Measurements from ENCODE around the gene ACTL10. TPM values are rescaled to one million over a fixed set of nuclear protein-coding genes. Genes with fewer than 3 reads are reported as not detected.
"Not testable (repeated sequence)": the region's sequence is repeated elsewhere in the genome, so short reads cannot be mapped to it uniquely, and the experiment has no call there.

ACTL10 gene
- polyA plus RNA-seq, 4 donors: 0.89 to 5.4 (median 2.0) TPM

DNA sequence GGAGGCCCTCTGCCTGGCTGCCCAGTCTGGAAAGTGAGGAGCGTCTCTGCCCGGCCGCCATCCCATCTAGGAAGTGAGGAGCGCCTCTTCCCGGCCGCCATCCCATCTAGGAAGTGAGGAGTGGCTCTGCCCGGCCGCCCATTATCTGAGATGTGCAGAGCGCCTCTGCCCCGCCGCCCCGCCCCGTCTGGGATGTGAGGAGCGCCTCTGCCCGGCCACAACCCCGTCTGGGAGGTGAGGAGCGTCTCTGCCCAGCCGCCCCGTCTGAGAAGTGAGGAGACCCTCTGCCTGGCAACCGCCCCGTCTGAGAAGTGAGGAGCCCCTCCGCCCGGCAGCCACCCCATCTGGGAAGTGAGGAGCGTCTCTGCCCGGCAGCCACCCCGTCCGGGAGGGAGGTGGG lies 32.2 kb downstream of the ACTL10 start:
- H3K4me3 ChIP-seq (ENCODE audit: low read depth in 1 of 3, low read length in 3 of 3); H3K4me1 ChIP-seq (ENCODE audit: control insufficient read depth in 3 of 3, insufficient read depth in 2 of 3, low read depth in 1 of 3, low read length in 2 of 3); FAIRE-seq; H3K9me3 ChIP-seq (ENCODE audit: control insufficient read depth in 2 of 2, insufficient read depth in 1 of 2, low read depth in 1 of 2, low read length in 1 of 2); H3K36me3 ChIP-seq (ENCODE audit: control insufficient read depth in 3 of 3, insufficient read depth in 2 of 3, low read depth in 1 of 3, low read length in 3 of 3); DNase-seq; H3K27ac ChIP-seq (ENCODE audit: low read depth in 1 of 3, low read length in 2 of 3); H3K27me3 ChIP-seq (ENCODE audit: control insufficient read depth in 3 of 3, insufficient read depth in 3 of 3, low read length in 3 of 3): not testable (repeated sequence)
- WGBS, 3 donors: 96 to 97% (median 97%) methylated on average over 17 to 19 of the region's 27 CpGs

DNA sequence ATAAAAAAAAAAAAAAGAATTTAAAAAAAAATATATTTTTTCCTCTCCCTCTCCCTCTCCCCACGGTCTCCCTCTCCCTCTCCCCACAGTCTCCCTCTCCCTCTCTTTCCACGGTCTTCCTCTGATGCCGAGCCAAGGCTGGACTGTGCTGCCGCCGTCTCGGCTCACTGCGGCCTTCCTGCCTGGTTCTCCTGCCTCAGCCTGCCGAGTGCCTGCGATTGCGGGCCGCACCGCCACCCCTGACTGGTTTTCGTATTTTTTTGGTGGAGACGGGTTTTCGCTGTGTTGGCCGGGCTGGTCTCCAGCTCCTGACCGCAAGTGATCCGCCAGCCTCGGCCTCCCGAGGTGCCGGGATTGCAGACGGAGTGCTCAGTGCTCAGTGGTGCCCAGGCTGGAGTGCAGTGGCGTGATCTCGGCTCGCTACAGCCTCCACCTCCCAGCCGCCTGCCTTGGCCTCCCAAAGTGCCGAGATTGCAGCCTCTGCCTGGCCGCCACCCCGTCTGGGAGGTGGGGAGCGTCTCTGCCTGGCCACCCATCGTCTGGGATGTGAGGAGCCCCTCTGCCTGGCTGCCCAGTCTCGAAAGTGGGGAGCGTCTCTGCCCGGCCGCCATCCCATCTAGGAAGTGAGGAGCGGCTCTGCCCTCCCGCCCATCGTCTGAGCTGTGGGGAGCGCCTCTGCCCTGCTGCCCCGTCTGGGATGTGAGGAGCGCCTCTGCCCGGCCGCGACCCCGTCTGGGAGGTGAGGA lies 34.1 kb downstream of the ACTL10 start:
- WGBS, 3 donors: 89 to 97% (median 97%) methylated on average over 42 to 44 of the region's 45 CpGs
- H3K27me3 ChIP-seq (ENCODE audit: control insufficient read depth in 3 of 3, insufficient read depth in 3 of 3, low read length in 3 of 3); FAIRE-seq; H3K36me3 ChIP-seq (ENCODE audit: control insufficient read depth in 3 of 3, insufficient read depth in 2 of 3, low read depth in 1 of 3, low read length in 3 of 3); H3K4me3 ChIP-seq (ENCODE audit: low read depth in 1 of 3, low read length in 3 of 3); H3K4me1 ChIP-seq (ENCODE audit: control insufficient read depth in 3 of 3, insufficient read depth in 2 of 3, low read depth in 1 of 3, low read length in 2 of 3); DNase-seq; H3K27ac ChIP-seq (ENCODE audit: low read depth in 1 of 3, low read length in 2 of 3); H3K9me3 ChIP-seq (ENCODE audit: control insufficient read depth in 2 of 2, insufficient read depth in 1 of 2, low read depth in 1 of 2, low read length in 1 of 2): not testable (repeated sequence)

DNA sequence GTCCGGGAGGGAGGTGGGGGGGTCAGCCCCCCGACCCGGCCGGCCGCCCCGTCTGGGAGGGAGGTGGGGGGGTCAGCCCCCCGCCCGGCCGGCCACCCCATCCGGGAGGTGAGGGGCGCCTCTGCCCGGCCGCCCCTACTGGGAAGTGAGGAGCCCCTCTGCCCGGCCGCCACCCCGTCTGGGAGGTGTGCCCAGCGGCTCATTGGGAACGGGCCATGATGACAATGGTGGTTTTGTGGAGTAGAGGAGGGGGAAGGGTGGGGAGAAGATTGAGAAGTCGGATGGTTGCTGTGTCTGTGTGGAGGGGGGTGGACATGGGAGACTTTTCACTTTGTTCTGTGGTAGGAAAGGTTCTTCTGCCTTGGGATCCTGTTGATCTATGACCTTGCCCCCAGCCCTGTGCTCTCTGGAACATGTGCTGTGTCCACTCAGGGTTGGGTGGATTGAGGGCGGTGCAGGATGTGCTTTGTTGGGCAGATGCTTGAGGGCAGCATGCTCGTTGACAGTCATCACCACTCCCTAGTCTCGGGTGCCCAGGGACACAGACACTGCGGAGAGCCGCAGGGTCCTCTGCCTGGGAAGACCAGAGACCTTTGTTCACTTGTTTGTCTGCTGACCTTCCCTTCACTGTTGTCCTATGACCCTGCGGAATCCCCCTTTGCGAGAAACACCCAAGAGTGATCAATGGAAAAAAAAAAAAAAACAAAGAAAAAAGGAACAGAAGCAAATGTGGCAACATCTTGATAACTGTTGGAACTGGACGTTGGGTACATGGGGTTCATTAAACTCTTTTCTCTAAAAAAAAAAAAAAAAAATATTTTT lies 35.1 kb downstream of the ACTL10 start:
- H3K27me3 ChIP-seq (ENCODE audit: control insufficient read depth in 3 of 3, insufficient read depth in 3 of 3, low read length in 3 of 3): no peaks in the 10 kb centered on the region
- H3K9me3 ChIP-seq (ENCODE audit: control insufficient read depth in 2 of 2, insufficient read depth in 1 of 2, low read depth in 1 of 2, low read length in 1 of 2): peaks cover 0 to 4% of the 10 kb centered on the region in 2 donors
- DNase-seq (no peak), FAIRE-seq (no peak)
- H3K4me1 ChIP-seq (ENCODE audit: control insufficient read depth in 3 of 3, insufficient read depth in 2 of 3, low read depth in 1 of 3, low read length in 2 of 3): no peaks in the 10 kb centered on the region
- no peak overlapping the region for H3K4me3 ChIP-seq (ENCODE audit: low read depth in 1 of 3, low read length in 3 of 3)
- 89 to 97% (median 94%) methylated on average over 11 to 27 of the region's 27 CpGs for WGBS, 3 donors
- H3K27ac ChIP-seq (ENCODE audit: low read depth in 1 of 3, low read length in 2 of 3): no peak overlapping the region
- H3K36me3 ChIP-seq (ENCODE audit: control insufficient read depth in 3 of 3, insufficient read depth in 2 of 3, low read depth in 1 of 3, low read length in 3 of 3): peaks cover 0 to 15% (median 0%) of the 10 kb centered on the region in 3 donors

DNA sequence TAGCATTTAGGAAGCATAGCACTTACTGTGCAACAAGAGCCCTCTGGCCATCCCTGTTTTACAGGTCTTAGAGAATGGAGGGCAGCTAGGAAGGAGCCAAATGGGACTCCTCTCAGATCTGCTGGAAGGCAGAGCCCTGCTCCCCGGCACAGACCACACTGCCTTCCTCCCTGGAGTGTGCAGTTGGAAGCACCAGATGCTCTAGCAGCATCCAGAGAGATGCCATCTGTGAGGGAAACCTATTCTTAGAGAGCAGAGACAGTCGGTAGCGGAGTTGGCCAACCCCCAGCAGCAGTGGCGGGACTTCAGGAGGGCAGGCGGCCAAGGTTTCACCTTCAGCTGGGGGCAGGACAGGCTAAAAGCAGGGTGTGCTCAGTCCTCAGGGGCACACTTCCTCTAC lies 36.1 kb downstream of the ACTL10 start:
- H3K27me3 ChIP-seq (ENCODE audit: control insufficient read depth in 3 of 3, insufficient read depth in 3 of 3, low read length in 3 of 3): no peaks in the 10 kb centered on the region
- DNase-seq (no peak), FAIRE-seq (no peak)
- WGBS, 3 donors: 76 to 83% (median 80%) methylated on average over 5 of the region's 5 CpGs
- H3K4me3 ChIP-seq (ENCODE audit: low read depth in 1 of 3, low read length in 3 of 3): no peak overlapping the region
- H3K36me3 ChIP-seq (ENCODE audit: control insufficient read depth in 3 of 3, insufficient read depth in 2 of 3, low read depth in 1 of 3, low read length in 3 of 3): peaks cover 0 to 23% (median 3%) of the 10 kb centered on the region in 3 donors
- no peaks in the 10 kb centered on the region for H3K4me1 ChIP-seq (ENCODE audit: control insufficient read depth in 3 of 3, insufficient read depth in 2 of 3, low read depth in 1 of 3, low read length in 2 of 3)
- no peak overlapping the region for H3K27ac ChIP-seq (ENCODE audit: low read depth in 1 of 3, low read length in 2 of 3)
- H3K9me3 ChIP-seq (ENCODE audit: control insufficient read depth in 2 of 2, insufficient read depth in 1 of 2, low read depth in 1 of 2, low read length in 1 of 2): peaks cover 0 to 4% of the 10 kb centered on the region in 2 donors

DNA sequence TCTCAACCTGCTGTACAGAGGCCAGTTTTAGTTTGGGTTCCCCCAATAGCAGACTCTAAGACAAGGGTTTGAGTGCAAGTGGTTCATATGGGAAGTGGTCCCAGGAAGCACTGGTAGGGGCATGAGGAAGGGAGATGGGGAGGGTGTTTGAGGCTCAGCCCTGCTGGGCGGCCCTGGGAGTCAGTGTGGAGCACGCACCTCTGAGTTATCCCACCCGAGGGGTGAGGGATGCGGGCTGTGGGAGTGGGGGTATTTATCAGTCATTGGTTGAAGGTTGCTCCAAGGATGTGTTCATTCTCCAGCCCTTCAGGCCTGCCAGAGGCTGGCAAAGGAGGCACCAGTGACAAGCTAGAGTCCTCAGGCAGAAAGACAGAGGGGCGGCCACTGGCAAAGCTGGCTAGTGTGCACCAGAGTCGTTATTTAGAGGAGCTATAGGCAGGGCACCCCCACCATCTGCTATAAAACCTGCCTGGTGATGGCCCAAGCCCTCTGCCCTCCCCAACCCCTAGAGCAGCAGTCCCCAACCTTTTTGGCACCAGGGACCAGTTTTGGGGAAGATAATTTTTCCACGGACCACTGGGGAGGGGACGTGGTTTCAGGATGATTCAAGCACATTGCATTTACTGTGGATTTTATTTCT lies 36.9 kb downstream of the ACTL10 start:
- Histone ChIP-seq H3K9me3 (ENCODE audit: control insufficient read depth in 2 of 2, insufficient read depth in 1 of 2, low read depth in 1 of 2, low read length in 1 of 2) (peaks cover 0 to 4% of the 10 kb centered on the region in 2 donors), H3K27me3 (ENCODE audit: control insufficient read depth in 3 of 3, insufficient read depth in 3 of 3, low read length in 3 of 3) (no peaks in the 10 kb centered on the region), H3K4me1 (ENCODE audit: control insufficient read depth in 3 of 3, insufficient read depth in 2 of 3, low read depth in 1 of 3, low read length in 2 of 3) (no peaks in the 10 kb centered on the region), H3K36me3 (ENCODE audit: control insufficient read depth in 3 of 3, insufficient read depth in 2 of 3, low read depth in 1 of 3, low read length in 3 of 3) (peaks cover 0 to 23% (median 3%) of the 10 kb centered on the region in 3 donors), H3K4me3 (ENCODE audit: low read depth in 1 of 3, low read length in 3 of 3) (no peak overlapping the region), H3K27ac (ENCODE audit: low read depth in 1 of 3, low read length in 2 of 3) (no peak overlapping the region)
- WGBS, 3 donors: 93 to 94% (median 93%) methylated on average over 8 of the region's 8 CpGs
- FAIRE-seq (no peak), DNase-seq (no peak)

DNA sequence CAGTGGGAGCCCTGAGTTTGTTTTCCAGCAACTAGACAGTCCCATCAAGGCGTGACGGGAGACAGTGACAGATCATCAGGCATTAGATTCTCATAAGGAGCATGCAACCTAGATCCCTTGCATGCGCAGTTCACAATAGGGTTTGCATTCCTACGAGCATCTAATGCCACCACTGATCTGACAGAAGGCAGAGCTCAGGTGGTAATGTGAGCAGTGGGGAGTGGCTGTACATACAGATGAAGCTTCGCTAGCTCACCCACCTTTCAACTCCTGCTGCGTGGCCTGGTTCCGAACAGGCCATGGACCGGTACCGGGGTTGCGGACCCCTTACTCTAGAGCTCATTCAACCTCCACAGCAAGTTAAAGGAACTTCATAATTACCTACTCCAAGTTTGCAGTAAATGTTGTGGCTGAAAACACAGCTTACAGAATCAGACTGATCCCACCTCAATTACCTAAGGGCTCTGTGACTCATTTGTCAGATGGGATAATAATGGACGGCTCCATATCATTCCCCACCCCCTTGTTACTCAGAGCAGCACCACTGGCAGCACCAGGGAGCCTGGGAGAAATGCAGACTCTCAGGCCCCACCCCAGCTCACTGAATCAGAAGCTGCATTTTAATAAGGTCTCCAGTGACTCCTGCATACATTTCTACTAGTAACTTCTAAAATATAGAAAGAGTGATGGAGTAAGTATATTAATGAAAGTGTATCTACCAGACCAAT lies 37.6 kb downstream of the ACTL10 start:
- Histone ChIP-seq H3K36me3 (ENCODE audit: control insufficient read depth in 3 of 3, insufficient read depth in 2 of 3, low read depth in 1 of 3, low read length in 3 of 3) (peaks cover 0 to 23% (median 3%) of the 10 kb centered on the region in 3 donors), H3K4me3 (ENCODE audit: low read depth in 1 of 3, low read length in 3 of 3) (no peak overlapping the region), H3K27ac (ENCODE audit: low read depth in 1 of 3, low read length in 2 of 3) (no peak overlapping the region), H3K4me1 (ENCODE audit: control insufficient read depth in 3 of 3, insufficient read depth in 2 of 3, low read depth in 1 of 3, low read length in 2 of 3) (no peaks in the 10 kb centered on the region), H3K9me3 (ENCODE audit: control insufficient read depth in 2 of 2, insufficient read depth in 1 of 2, low read depth in 1 of 2, low read length in 1 of 2) (peaks cover 0 to 4% of the 10 kb centered on the region in 2 donors), H3K27me3 (ENCODE audit: control insufficient read depth in 3 of 3, insufficient read depth in 3 of 3, low read length in 3 of 3) (no peaks in the 10 kb centered on the region)
- DNase-seq (no peak), FAIRE-seq (no peak)
- whole genome bisulfite sequencing, 3 donors: 92 to 94% (median 93%) methylated on average over 11 of the region's 11 CpGs

DNA sequence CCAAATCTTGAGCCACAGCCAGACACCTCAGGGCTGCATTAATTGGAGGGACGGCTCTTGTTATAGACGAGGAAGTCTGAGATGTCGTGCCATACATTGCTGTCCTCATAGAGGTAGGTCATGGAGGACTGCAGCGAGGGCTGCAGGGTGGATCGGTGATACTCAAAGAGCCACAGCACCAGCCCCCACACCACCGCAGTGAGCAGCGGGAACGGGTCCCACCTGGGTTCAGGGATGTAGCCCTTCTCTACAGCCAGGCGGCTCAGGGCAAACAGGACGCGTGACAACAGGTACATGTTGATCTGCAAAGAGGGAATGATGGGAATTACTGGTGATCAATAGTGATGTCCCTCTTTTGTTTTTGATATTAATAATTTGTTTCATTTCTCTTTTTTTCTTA lies 40.9 kb downstream of the ACTL10 start:
- peaks cover 3 to 50% (median 3%) of the 10 kb centered on the region in 3 donors for H3K36me3 ChIP-seq (ENCODE audit: control insufficient read depth in 3 of 3, insufficient read depth in 2 of 3, low read depth in 1 of 3, low read length in 3 of 3)
- WGBS, 3 donors: 90 to 93% (median 91%) methylated on average over 11 of the region's 11 CpGs

DNA sequence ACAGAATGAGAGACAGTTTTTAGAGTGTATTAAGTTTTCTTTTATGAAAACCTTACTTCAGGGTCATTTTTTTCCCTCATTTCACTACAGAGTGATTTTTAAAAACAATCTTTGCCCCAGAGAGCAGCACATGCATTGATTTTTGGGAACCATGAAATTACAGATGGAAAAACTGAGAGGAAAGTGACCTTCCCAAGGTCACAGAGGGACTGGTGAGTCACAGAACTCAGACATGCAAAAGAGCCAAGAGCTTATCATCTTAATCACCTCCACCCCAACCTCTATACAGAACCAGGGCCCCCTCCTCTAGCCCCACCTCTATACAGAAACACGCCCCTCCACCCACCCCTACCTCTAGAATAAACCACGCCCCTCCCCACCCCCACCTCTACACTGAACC lies 42.7 kb downstream of the ACTL10 start:
- H3K9me3 ChIP-seq (ENCODE audit: control insufficient read depth in 2 of 2, insufficient read depth in 1 of 2, low read depth in 1 of 2, low read length in 1 of 2): no peaks in the 10 kb centered on the region
- H3K4me3 ChIP-seq (ENCODE audit: low read depth in 1 of 3, low read length in 3 of 3): no peak overlapping the region
- no peak for FAIRE-seq
- H3K4me1 ChIP-seq (ENCODE audit: control insufficient read depth in 3 of 3, insufficient read depth in 2 of 3, low read depth in 1 of 3, low read length in 2 of 3): no peaks in the 10 kb centered on the region
- peak in 1 of 2 donors; percentile 25 for DNase-seq
- WGBS, 3 donors: 66 to 83% (median 77%) methylated on average over 1 to 2 of the region's 2 CpGs
- H3K27ac ChIP-seq (ENCODE audit: low read depth in 1 of 3, low read length in 2 of 3): no peak overlapping the region
- no peaks in the 10 kb centered on the region for H3K27me3 ChIP-seq (ENCODE audit: control insufficient read depth in 3 of 3, insufficient read depth in 3 of 3, low read length in 3 of 3)
- peaks cover 9 to 59% (median 13%) of the 10 kb centered on the region in 3 donors for H3K36me3 ChIP-seq (ENCODE audit: control insufficient read depth in 3 of 3, insufficient read depth in 2 of 3, low read depth in 1 of 3, low read length in 3 of 3)

More for the DNA sequence above, 40.9 kb downstream of the ACTL10 start:
- Histone ChIP-seq H3K4me1 (ENCODE audit: control insufficient read depth in 3 of 3, insufficient read depth in 2 of 3, low read depth in 1 of 3, low read length in 2 of 3) (no peaks in the 10 kb centered on the region), H3K9me3 (ENCODE audit: control insufficient read depth in 2 of 2, insufficient read depth in 1 of 2, low read depth in 1 of 2, low read length in 1 of 2) (no peaks in the 10 kb centered on the region), H3K27ac (ENCODE audit: low read depth in 1 of 3, low read length in 2 of 3) (no peak overlapping the region), H3K27me3 (ENCODE audit: control insufficient read depth in 3 of 3, insufficient read depth in 3 of 3, low read length in 3 of 3) (no peaks in the 10 kb centered on the region), H3K4me3 (ENCODE audit: low read depth in 1 of 3, low read length in 3 of 3) (no peak overlapping the region)
- DNase-seq (no peak), FAIRE-seq (no peak)
